Measurements from ENCODE around the gene KMT5B.

DNA sequence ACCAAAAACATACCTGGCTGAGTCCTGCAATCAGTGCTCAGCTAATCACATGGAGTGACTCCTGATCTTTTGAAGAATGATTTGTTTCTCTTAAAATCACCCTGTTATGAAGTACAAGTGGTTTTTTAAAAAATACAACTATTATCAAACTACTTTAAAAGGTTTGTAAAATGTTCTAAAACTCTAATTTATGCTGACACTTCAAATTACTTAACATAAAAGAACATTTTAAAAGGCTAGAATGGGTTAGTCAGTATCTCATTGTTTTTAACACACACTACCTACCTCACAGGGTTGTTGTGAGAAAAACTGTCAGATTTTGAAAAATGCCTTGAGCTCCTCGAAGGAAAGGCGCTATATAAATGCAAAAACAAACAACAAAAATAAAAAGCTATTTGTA lies 33.2 kb downstream of the KMT5B start:
- TF ChIP-seq ZNF274 (IDR thresholded peaks at IDR 0.05; ENCODE audit: insufficient read depth, insufficient read length) (no peak), LARP7 (IDR thresholded peaks at IDR 0.05) (no peak), ETV6 (conservative IDR thresholded peaks at IDR 0.05 in 1 of 2, IDR thresholded peaks at IDR 0.05 in 1 of 2; ENCODE audit: borderline replicate concordance in 1 of 2, low read depth in 1 of 2) (no peak), ASH2L (IDR thresholded peaks at IDR 0.05; ENCODE audit: borderline replicate concordance, low read depth) (no peak), MTA2 (IDR thresholded peaks at IDR 0.05; ENCODE audit: low read depth) (no peak), NR2C2 (IDR thresholded peaks at IDR 0.05; ENCODE audit: borderline replicate concordance, control insufficient read depth, insufficient read length, low read depth) (no peak)
- TF ChIP-seq, protein P1, sequence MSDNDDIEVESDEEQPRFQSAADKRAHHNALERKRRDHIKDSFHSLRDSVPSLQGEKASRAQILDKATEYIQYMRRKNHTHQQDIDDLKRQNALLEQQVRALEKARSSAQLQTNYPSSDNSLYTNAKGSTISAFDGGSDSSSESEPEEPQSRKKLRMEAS (IDR thresholded peaks at IDR 0.05; ENCODE audit: low read depth, low read length) = no peak
- TF ChIP-seq, protein P2, sequence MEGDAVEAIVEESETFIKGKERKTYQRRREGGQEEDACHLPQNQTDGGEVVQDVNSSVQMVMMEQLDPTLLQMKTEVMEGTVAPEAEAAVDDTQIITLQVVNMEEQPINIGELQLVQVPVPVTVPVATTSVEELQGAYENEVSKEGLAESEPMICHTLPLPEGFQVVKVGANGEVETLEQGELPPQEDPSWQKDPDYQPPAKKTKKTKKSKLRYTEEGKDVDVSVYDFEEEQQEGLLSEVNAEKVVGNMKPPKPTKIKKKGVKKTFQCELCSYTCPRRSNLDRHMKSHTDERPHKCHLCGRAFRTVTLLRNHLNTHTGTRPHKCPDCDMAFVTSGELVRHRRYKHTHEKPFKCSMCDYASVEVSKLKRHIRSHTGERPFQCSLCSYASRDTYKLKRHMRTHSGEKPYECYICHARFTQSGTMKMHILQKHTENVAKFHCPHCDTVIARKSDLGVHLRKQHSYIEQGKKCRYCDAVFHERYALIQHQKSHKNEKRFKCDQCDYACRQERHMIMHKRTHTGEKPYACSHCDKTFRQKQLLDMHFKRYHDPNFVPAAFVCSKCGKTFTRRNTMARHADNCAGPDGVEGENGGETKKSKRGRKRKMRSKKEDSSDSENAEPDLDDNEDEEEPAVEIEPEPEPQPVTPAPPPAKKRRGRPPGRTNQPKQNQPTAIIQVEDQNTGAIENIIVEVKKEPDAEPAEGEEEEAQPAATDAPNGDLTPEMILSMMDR (IDR thresholded peaks at IDR 0.05 in 2 of 3, conservative IDR thresholded peaks at IDR 0.05 in 1 of 3; ENCODE audit: control insufficient read depth in 2 of 3, extremely low read depth in 1 of 3, insufficient read depth in 1 of 3, low read depth in 3 of 3, low read length in 3 of 3) = no peak
- TF ChIP-seq, protein P3, sequence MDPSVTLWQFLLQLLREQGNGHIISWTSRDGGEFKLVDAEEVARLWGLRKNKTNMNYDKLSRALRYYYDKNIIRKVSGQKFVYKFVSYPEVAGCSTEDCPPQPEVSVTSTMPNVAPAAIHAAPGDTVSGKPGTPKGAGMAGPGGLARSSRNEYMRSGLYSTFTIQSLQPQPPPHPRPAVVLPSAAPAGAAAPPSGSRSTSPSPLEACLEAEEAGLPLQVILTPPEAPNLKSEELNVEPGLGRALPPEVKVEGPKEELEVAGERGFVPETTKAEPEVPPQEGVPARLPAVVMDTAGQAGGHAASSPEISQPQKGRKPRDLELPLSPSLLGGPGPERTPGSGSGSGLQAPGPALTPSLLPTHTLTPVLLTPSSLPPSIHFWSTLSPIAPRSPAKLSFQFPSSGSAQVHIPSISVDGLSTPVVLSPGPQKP (IDR thresholded peaks at IDR 0.05; ENCODE audit: low read depth, low read length) = no peak
